Renal cortical epithelial cell (primary cell): ENCODE data around the gene FANCC. TPM values are rescaled to one million over a fixed set of nuclear protein-coding genes. Genes with fewer than 3 reads are reported as not detected.
"Not testable (repeated sequence)": the region's sequence is repeated elsewhere in the genome, so short reads cannot be mapped to it uniquely, and the experiment has no call there.

Source experiments
- DNase-seq: peaks from one replicate; pipeline ENCODE4 v3.0.0-alpha.2; 2011; ENCODE audit warnings: low read depth
- total RNA-seq: library from RNA; depleted of rRNA; stranded (reverse); fragments of >200 nt; gene quantifications from 2 replicates; pipeline ENCODE4 v1.2.3, GENCODE V29; 2014

Gene FANCC
- total RNA-seq, 1 donor from 2014 or later = 8.6 TPM

DNA sequence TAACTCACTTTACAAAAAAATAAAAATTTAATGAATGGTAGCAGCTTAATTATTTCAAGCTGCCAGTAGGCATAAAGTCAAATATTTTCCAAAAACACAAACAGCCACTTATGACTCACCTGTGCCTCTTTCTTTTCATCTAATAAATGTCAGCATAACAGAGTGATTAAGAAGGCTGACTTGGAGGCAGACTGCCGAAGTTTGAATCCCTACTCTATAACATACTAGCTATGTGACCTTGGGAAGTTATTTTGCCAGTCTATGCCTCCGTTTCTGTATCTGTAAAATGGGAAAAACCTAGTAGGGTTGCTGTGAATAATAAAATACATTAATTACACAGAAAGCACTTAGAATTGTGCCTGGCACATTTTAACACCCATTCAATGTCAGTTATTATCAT lies 33.8 kb downstream of the FANCC start:
- DNase-seq = peak; percentile 45

DNA sequence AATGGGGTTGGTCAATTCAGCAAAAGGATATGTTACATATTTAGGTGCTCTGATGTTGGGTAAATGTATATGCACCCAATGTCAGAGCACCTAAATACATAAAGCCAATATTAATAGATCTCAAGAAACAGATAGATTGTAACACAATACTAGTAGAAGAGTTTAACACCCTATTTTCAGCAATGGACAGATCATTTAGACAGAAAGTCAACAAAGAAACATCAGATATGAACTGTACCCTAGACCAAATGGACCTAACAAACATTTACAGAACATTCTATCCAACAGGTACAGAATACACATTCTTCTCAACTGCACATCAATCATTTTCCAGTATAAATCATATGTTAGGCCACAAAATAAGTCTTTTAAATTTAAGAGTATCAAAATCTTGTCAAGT lies 35.2 kb downstream of the FANCC start:
- no peak for DNase-seq

DNA sequence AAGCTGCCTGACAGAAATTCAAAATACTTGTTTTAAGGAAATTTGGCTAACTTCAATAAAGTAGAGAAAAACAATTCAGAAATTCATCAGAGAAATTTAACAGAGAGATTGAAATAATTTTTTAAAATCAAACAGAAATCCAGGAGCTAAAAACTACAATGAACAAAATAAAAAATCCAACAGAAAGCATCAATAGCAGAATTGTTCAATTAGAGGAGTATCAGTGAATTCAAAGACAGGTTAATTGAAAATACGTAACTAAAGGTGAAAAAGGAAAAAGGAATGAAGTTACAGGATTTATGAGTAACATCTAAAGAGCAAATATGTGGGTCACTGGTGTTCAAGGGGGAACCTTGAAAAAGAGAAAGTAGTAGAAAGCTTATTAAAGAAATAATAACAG lies 36.8 kb downstream of the FANCC start:
- no peak for DNase-seq

DNA sequence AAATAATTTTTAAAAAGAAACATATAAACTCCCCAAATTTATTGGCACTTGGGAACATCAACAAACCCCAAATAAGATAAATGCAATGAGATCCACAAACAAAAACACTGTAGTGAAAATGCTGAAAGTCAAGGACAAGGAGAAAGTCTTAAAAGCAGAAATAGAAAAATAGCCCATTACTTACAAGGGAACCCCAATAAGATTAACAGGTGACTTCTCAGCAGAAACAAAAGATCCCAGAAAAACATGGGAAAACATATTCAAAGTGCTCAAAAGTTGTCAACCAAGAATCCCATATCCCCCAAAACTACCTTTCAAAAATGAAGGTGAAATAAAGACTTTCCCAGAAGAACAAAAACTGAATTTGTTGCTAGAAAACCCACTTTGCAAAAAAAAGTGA lies 40.0 kb downstream of the FANCC start:
- DNase-seq = no peak

DNA sequence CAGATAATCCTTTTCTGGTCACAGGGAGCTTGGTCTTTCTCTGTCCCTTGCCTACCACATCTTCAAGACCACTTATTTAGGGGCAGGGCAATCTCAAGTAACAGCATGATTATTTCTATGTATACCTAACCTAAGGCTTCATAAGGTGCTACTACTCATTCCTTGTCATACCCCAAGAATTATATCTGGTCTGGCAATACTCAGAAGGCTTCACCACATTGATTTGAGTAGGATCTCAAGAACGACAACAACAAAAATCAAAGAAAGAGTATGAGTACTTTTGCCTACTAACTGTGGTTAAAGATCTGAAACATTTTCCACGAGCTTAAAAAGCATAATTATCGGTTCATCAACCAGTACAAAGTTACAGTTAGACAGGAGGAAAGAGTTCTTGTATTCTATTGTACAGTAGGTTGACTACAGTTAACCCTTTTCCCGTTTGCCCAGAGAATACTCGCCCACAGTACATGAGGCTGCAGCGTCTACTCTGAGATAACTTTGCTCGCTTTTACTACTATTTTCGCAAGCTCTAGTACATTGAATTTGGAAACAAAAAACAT lies 41.0 kb downstream of the FANCC start:
- no peak for DNase-seq

DNA sequence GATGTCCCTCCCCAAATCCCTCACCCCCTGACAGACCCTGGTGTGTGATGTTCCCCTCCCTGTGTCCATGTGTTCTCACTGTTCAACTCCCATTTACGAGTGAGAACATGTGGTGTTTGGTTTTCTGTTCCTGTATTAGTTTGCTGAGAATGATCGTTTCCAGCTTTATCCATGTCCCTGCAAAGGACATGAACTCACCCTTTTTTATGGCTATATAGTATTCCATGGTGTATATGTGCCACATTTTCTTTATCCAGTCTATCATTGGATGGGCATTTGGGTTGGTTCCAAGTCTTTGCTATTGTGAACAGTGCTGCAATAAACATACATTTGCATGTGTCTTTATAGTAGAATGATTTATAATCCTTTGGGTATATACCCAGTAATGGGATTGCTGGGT lies 43.3 kb downstream of the FANCC start:
- DNase-seq = not testable (repeated sequence)

DNA sequence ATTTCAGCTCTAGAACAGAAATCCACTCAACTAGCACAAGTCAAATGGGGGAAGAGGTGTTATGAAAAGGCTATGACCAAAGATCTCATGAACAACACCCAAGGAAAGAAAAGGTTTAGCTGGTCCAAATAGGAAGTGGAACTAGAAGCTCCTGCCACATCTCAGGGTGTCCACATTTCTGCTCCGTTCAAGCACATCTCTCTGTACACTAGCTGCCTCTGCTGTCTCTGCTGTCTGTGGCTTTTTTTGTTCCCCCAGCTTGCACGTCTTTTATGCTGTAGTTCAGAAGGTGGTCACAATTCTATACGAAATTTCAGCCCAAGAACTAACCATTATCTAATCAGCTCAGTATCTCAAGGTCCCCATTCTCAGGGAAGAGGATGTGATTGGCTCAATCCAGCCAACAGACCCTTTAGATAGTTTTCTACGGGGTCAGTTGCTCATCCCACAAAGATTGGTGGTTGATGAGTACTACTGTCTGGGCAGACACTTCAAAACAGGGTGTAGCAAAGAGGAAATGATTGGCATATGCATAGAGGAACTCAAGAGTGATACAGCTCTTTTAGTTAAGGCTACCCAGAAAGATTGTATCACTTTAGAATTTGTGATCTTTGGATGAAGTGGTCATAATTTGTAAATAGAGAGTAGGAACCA lies 44.0 kb downstream of the FANCC start:
- DNase-seq = no peak

DNA sequence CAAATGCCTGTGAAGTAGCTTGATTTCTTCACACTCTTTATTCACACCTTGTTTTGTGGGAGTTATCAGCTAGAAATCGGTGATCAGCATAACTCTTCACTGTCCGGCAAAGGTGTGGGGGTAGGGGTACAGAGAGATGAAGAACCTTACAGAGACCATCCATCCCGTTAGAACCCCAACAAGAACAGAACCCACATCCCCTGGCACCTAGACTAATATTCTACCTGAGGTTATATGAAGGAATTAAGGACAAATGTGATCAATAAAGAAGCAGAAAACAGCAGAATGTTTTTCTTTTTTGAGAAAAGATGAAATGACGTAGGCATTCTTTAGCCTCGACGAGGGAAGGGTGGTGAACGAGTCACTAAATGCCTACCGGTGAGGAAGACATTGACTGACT lies 44.7 kb downstream of the FANCC start:
- no peak for DNase-seq

DNA sequence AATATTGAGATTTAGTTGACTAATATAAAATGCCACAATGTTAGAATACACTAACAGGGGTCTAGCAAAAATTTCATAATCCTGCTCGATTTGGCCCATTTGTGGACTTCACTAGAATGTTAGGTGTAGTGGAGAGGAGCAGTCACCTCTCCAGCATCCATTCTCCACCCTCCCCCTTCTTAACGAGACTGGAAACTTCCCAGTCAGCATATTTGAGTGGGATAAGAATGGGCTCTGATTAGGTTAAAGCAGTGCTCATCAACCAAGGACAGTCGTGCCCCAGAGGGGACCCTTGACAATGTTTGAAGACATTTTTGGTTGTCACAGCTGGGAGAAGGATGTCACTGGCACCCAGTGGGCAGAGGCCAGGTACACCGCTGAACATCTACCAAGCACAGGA lies 46.7 kb downstream of the FANCC start:
- DNase-seq = no peak

DNA sequence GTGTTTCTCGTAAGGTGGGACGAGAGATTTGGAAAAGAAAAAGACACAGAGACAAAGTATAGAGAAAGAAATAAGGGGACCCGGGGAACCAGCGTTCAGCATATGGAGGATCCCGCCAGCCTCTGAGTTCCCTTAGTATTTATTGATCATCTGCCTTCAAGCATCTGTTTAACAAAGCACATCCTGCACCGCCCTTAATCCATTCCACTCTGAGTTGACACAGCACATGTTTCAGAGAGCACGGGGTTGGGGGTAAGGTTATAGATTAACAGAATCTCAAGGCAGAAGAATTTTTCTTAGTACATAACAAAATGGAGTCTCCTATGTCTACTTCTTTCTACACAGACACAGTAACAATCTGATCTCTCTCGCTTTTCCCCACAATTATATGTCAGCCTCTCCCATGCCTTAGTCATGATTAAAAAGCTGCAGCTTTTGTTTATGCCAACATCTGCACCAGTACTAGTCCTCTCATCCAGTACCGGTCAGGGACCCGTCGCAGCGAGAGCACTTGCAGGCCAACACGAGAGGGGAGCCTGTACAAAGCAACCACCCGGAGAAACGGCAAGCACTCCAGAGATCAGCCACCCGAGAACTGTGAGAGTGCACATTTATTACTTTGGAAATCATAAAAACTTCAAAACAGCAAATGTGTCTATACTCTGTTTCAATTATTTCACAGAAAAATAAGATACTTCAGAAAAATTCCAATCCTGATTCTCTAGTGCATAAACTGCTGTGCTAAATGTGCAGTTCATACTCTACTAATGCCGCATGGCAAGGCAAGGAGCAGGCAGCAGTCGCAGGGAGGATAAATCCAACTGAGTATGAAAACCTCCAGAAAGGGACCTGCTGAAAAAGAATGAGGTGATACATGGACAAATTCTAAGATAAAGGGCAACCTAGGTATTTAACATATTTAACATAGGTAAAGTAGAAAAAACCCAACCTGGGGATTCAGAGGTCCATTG lies 47.4 kb downstream of the FANCC start:
- DNase-seq = peak; percentile 23

DNA sequence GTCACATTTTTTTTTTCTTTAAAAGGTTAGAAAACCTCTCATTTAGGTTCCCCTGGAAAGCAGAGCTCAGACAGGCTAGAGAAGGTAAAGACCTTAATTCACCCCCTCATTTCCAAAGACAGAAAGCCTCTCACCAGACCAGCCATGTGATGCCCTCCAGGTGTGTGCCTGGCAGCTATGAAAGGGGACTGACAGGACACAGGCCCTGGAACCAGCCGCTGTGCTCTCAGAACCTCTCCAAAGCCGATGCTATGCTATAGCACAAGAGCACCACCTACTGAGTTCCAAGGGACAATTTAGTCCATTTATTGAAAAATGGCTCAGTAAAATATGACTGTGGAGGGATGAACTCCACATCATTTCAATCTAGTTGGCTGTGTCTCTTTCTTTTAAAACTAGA lies 48.8 kb downstream of the FANCC start:
- peak; percentile 52 for DNase-seq

DNA sequence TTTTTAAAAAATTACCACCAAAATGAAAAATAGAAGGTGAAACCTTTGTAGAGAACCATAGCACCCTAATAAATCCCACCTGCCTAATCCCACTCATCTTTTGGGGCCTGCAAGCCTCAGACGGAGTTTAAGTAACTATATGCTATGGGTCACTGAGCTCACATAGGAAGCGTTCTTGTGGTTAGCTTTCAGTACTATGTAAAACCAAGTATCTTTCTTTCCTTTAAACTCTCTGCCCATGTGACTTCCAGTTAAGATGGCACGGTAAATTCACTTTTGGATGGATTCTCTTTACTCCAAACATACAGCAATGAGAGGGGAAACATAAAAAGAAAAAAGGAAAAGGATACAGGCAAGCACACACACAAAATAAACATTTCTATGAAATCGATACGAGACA lies 50.9 kb downstream of the FANCC start:
- no peak for DNase-seq

DNA sequence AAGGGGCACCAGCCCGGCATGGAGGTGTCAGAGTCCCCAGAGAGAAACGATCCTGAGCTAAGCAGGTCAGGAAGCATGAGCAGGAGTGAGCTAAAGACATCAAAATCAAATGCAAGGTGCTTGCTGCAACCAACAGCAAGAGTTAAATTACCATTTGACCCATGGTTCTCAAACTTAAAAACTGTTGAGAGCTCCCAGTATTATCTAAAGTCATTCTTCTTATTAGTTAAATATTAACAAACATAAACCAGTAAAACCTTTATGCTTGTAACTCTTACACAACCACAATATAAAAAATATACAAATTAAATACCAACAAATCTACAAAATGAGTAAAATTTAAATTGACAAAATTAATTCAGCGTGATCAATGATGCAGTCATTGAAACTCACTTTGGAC lies 51.5 kb downstream of the FANCC start:
- DNase-seq = peak; percentile 47

DNA sequence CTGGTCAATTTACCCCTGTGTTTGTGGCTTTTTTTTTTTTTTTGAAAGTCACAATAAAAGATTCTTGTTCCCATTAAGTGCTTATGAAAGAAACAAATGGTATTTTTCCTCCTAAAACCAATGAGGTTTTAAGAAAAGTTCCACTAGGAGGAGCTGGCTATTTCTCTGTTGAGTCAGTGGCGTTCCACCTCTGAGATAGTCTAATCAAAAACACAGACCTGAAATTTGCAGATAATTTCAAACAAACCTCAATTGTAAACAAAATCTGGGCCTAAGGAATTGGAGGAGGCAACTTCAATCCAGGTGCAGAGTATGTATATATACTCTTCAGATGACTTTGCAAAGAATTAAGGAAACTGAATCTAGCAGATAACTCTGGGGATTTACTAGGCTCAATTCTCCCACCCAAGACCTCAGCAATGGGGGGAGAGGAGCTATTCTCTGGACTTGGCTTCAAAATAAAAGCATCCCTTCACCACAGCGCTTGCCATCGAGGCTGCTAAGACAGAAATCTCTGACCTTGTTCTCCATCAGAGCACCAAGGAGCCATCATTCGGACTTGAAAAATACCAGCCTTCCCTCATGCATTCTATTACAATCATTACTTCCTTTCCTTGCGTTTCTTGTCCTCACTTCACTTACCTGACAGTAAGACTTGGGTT lies 52.4 kb downstream of the FANCC start:
- peak; percentile 69 for DNase-seq

DNA sequence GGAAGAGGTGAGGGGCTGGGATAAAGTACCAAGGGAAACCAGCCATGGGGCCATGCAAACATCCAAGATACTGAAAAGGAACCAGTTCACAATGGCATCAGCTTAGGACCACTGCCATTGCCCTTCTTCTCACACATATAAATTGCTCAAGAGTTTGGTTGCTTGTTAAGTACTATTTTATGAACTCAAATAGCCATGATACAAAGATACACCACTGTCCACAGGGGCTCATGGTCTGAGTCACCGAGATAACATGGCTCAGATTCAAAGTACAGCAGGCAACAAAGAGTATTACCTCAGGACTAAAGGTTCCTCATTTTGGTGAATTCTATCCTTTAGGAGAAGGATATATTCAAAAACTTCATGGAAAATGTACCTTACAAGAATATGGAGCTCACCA lies 55.6 kb downstream of the FANCC start:
- peak; percentile 34 for DNase-seq

DNA sequence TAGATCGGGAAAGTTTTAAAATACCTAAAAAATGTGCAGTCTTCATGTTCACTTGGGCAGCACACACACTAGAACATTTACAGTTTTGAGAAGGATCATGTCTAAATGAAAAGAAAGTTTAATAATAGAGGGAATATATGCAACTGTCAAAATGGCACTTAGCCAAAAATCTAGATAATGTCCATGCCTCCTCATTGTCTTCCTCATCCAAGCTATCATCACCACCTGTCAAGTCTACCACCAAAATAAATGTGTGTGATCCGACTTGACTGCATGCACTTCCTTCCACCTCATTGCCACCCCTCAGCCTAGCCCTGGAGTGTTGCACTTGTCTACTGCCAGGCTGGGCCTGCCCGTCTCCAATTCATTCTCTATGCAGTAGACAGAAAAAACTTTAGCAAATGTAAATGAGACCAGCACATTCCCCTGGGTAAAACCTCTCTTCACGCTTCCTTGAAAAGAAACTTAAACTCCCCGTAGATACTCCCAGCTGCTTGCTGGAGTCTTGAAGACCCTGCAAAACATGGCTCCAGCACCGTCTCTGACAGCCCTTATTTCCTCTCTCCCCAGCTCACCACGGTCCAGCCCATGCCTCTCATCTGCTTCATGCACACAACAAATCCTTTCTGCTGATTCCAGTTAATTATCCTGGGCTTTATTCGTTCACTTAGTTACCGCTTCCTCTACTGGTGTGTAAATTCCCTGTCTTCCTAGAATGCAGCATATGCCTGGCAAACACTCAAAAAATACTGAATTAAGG lies 66.9 kb downstream of the FANCC start:
- DNase-seq = no peak

DNA sequence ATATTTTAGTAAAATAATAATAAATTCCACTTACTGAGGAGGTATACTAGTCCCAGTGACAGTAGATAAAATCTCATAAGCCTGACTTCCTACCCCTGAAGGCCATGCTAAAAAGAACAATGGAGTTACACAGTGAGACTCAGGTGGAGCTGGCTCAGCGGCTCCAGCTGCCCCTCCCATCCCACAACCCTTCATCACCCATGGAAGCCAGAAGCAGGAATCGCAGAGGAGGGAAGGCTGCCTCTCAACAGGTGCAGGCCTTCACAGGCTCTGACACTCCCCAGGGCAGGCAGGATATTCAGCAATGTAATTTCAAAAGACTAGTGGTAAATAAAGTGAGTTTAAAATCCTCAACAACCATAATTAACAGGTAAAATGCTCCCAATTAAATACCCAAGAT lies 67.5 kb downstream of the FANCC start:
- no peak for DNase-seq

DNA sequence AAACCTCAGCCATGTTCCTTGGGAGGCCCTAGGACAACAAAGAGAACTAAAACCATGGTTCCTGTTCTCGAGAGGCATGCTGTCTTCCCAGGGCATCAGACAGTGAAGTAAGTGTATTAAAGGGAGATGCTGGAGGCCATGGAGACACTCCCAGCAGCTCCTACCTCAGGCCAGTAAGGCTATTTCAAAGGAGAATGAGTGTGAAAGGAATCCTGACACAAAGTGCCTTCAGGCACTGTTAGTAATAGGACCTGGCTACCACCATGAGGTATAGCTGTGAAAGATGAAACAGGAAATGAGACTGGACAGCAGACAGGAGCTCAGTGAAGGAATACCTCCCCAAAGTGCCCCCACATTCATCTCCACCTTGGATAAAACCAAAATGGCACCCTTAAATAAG lies 71.0 kb downstream of the FANCC start:
- DNase-seq = no peak

DNA sequence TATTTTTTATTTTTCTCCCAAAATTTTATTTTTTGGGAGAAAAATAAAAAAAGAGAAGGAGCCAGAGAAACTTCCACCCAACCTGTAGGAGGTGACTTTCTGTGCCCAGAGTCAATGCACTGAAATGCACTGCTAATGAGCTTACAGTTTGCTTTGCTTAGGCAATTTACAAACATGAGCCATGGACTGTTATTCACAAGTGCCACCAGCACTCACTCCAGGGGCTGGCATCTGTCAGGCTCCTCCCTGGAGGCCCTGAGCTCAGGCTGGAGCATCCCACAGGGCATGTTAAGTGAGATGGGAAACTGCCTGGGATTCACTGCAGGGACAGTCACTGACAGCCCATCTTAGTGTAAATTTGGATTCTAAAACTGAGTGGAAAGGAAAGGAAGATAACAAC lies 74.9 kb downstream of the FANCC start:
- no peak for DNase-seq

DNA sequence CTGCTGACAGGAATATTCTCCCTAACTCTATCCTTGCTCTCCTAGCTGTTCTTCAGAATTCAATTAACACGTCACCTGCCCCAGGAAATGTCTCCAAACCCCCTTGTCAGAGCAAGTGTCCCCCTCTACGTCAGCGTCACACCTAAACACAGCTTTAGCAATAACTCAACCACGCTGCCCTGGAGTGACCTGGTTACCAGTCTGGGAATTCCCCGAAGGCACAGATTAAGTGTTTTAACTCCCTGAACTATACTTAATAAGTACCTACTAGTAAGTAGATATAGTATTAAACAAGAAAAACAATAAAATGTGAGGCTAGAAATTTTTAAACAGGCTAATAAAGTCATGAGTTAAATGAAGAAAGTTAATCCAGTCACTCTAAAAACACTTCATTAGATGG lies 78.4 kb downstream of the FANCC start:
- peak; percentile 87 for DNase-seq

DNA sequence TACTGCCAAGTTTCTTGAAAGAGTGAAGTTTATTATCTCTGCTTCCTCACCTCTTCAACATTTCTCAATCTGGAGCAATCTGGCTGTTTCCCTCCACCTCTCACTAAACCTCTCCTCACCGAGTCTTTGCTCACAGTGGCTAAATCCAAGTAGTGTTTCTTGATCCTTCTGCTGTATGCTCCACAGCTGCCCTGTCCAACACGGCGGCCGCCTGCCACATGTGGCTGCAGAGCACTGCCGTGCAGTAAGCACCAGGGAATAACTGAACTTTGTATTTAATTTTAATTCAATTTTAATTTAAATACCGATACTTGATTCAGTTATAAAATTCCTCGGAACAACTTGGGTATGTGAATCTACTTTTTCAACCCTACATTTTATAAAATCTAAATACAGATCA lies 80.2 kb downstream of the FANCC start:
- no peak for DNase-seq

DNA sequence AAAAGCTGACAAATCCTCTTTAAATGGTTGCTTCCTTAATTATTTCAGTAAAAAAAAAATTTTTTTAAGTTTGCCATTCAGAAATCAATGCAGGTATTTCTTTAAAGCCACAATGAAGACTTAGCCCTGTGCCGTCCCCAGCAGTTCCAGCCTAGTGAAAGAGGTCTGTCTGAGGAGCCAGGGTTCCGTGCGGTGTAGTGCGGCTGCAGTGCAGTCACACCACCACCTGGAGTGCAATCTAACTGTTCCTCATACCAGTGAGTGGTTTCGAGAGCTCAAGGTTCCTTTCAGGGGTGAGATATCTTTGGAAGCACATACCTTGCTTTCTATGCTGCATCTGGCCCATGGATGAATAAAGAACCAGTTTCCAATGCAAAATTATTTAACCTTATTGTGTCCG lies 87.5 kb downstream of the FANCC start:
- no peak for DNase-seq
